Activated naive CD4-positive, alpha-beta T cell treated with Interleukin-2 at 50 U/mL for 16 hours (primary cell): ENCODE measurements around the gene TAGLN2.
A peak's percentile ranks its signal among the peaks of the same experiment; 100 is the strongest.

ENCODE experiments used
- DNase-seq: peaks from one replicate; pipeline ENCODE4 v3.0.0-alpha.2; 2020

The TAGLN2 gene

DNA sequence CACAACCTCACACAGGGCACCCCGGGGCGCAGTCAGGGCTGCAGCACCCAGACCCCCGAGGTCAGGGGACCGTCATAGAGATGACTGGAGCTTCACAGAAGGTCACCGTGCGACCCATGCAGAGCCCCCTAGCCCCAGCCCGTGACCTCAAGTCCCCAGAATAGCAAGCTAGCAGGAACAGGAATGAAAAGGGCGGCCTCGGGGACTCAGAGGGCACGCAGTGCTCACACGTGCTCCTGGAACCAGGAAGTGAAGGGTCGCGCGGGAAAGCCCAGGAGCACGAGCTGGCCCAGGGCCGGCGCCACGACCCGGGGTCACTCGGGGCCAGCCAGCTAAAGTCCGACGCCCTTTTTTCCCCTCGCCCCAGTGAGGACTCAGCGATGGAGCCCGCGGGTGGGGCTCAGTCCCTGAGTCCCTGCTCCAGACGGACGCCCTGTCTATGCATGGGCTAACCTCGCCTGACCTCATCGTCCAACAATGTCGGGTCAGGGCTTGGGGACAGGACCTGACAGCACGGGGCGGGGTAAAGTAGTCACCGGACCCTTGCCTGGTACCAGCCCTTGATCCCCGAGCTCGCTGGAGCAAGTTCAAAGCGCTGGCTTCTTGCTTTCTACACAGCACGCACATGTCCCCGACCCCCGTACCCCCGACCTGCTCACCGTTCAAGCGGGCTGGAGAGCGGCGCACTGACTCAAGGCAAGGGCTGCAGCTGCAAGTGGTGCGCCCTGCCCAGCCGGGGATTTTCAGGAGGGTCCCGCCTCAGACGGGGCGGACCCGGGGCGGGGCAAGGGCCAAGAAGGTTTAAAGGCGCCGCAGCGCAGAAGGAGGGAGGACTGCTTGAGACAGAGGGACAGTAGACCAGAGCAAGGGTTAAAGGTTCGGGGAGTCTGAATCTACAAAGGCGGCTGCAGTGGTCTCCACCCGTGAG is at the start of gene TAGLN2:
Gene TAGLN2, minus strand, starts transcription at position 717 of the 928 bp plus-strand sequence. CDS start 4,998 bp downstream, outside the sequence.
- peak; percentile 93 for DNase-seq

DNA sequence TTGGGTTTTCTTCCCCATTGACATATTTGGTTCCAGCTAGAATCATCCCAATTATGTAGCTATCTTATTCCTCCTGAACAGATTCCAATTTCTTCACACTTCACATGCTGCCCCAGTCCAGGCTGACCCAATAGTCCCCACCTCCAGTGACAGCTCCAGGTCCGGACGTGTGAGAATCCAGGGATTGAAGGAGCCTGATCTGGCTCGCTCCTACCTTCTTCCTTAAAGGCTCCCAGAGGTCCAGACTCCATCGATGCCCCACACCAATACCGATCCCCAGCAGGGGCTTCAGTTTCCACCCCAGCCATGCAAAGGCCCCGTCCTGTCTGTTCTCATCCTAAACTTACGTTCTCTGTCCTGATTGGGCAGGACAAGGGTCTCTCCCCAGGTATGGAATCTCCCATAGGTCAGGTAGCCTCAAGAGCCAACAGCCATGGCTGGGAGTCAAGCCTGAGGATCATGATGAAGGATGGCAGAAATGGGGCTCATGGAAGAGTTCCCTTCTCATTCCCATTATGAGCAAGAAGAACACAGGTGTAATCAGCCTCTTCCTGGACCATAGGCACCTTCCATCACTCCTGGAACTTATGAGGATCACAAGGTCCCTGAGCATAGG is 49.2 kb upstream of the TAGLN2 start:
- DNase-seq: no peak

DNA sequence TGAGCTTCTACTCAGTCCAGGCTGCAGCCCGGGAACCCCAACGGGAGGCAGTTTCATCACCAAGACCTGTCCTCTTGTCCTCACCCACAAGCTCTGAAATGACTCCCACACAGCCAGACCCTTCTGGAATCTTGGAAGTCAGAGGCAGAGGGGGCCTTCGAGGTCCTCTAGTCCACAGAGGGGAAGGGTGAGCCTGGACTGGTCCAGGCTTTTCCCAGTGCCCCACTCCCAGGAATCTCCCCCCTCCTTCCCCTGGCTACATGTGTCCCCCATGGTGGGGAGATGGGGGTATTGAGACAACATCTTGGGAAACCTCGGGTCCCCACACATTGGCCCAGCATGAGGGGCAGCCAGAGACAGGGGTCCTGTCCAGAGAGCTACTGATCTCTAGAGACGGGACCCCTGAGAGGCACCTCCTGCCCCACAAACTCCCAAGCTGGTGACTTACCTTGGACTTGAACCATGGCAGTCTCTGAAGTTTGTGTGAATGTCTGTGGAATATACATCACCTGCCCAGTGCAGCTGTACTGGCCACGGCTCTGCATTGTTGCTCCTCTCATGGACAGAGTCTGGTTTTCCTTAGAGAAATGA is 48.1 kb upstream of the TAGLN2 start:
- DNase-seq: no peak

DNA sequence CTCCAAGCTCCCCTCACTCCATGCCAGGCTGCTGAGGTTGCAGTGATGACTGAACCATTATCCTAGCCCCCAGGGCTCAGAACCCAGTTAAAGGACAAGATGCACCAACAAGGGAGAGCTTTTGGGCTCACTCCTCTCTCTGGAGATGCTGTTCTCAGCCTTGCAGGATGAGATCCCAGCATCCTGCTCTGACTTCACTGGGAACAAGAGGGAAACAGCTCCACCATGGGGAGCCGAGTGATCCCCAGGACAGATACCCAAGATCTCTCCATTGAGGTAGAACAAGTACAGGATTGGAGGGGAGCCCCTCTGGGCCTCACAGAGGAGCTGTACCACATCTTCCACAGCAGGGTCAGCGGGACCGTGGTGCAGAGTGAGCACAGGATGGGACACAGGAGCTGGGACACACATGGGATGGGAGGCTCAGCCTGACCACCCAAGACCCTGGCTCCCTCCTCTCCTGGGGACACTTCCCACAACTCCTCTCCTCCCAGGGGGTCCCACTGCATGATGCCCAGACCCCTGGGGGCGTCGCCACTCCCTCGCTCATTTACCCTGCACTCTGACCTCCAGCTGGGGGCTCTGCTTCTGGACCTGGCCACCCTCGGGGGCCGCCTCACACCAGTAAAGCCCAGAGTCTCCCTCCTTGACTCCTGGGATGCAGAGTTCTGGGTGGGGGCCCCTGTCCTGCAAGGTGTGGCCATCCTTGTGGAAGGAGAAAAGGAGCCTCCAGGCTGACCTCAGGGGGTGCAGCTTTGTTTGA is 47.3 kb upstream of the TAGLN2 start:
- no peak for DNase-seq

DNA sequence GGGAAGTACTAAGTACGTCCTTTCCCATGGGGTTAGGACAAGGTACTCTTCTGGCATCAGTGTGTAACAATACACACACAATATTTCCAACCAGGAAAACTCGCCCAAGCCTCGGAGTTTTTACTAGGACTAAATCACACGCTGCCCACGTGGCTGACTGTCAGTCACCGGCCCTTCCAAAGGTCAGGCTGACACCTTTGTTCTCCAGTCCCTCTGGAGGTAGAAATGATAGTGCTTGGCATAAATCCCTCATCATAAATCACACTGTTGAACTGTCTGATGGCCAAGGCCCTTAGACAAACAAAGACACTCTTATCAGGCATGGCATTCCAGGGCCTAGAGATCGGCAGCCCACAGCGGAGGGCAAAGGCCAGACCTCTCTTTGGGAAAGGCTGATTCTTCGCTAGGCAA is 45.6 kb upstream of the TAGLN2 start:
- no peak for DNase-seq

DNA sequence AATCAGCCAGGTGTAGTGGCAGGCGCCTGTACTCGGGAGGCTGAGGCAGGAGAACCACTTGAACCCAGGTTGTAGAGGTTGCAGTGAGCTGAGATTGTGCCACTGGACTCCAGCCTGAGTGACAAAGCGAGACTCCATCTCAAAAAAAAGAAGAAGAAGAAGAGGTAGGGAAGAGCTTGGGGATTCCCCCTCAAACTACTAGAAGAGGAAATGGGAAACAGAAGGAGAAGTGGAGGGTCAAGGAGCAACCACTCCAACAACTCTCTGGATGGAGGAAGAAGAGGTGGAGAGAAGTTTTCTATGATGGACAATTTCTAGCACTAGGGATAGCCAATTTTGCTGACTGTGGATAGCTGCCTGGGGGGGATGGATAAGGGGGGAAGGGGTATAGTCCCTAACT is 43.6 kb upstream of the TAGLN2 start:
- no peak for DNase-seq

DNA sequence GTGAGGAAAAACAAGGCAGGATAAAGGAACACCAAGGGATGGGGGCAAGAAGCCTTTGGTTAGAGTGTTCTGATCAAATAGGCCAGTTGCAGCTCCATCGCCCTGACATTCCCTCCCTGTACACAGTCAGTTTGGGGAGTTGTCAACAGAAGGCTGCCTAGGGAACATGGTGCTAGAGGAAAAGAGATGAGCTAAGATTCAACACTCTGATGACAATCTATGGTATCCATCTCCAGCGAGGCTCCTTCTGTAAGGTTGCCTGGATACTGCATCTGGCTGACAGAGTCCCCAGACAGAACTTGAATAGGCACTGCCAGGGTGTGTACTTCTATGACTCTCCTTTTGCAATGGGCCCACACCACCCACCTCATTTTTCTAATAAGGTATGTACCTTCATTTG is 40.0 kb upstream of the TAGLN2 start:
- DNase-seq: no peak

DNA sequence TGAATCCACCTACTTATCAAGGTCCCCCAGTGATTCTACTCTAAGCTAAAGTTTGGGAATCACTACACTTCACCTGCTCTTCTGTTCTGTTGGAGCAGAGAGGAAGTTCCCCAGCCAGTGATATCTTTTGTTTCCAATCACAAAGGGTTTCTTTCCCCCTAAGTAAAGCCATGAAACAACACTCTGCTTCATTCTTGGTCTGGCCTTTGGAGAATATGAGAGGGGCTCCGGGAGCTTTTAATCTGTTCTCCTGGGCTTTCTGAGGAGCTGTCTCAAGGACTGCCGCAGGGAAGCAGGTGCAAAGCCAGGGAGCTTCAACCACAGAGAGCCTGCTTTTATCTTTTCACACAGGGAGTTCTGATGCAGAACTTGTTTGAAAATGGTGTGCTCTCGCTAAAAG is 38.8 kb upstream of the TAGLN2 start:
- no peak for DNase-seq

DNA sequence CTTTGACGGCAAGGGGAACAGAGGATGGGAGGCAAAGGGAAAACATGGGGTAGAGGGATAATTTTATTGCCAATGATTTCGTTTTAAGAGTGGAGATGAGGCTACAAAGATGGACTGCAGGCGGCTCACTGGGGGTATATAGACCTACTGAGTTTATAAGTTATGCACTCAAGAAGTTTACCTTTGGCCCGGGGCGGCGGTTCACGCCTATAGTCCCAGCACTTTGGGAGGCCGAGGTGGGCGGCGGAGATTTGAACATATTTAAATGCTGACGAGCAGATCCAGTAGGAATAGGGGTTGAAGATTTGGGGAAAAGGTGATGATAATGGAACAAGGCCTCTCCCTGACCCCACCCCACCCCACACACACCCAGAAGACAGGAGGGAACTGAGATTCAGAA is 36.9 kb upstream of the TAGLN2 start:
- no peak for DNase-seq

DNA sequence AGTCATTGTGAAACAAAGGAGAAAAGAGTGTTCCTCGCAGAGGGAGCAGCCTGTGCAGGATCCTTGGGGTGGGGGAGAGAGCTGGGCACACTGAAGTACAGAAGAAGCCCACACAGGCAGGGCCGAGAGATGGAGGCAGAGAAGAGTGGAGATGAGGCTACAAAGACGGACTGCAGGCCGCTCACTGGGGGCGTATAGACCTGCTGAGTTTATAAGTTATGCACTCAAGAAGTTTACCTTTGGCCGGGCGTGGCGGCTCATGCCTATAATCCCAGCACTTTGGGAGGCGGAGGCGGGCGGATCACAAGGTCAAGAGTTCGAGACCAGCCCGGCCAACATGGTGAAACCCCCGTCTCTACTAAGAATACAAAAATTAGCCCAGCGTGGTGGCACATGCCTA is 36.3 kb upstream of the TAGLN2 start:
- no peak for DNase-seq

DNA sequence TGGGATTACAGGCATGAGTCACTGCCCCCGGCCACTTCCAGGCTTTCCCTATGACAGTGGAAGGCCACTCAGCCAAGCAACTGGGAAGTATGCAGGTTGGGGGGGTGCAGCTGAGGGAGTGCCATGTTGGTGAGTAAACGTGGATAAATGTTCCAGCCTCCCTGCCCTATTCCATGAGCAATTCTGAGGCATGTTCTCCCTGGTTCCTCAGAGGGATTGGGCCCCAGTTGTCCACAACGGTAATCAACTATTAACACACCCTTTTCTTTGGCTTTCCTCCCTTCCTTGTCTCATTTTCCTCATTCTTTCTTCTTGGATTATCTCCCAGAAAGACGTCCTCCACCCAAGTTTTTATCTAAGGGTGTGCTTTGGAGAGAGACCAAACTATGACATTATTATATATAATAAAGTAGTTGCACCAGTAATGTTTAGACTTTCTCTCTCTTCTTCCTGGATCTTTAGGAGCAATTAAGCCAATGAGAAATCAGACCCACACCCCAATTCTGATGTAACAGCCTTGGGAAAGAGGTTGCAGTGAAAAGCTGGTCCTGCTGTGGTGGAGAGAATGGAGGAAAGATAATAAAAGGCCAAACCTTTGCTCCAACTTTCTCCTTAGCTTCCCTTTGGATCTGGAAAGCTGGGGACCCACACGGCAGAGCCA is 35.5 kb upstream of the TAGLN2 start:
- DNase-seq: no peak

DNA sequence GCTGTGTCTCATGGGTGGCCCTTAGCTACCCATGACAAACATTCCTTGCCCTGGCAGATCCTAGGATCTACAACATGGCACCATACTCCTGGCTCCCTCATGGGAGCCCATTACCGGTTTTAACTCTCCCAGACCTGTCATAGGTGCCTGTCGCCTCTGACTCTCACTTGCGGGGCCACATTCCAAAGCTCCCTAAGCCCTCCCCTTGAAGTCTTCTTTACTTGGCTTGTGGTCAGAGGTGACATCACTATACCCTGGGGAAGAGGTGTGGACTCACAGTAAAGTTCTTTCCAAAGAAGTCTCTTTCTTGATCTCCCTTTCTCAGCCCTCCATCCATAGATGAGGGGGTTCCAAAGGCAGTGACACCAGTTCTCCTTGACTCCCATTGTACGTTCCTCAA is 34.1 kb upstream of the TAGLN2 start:
- DNase-seq: no peak

DNA sequence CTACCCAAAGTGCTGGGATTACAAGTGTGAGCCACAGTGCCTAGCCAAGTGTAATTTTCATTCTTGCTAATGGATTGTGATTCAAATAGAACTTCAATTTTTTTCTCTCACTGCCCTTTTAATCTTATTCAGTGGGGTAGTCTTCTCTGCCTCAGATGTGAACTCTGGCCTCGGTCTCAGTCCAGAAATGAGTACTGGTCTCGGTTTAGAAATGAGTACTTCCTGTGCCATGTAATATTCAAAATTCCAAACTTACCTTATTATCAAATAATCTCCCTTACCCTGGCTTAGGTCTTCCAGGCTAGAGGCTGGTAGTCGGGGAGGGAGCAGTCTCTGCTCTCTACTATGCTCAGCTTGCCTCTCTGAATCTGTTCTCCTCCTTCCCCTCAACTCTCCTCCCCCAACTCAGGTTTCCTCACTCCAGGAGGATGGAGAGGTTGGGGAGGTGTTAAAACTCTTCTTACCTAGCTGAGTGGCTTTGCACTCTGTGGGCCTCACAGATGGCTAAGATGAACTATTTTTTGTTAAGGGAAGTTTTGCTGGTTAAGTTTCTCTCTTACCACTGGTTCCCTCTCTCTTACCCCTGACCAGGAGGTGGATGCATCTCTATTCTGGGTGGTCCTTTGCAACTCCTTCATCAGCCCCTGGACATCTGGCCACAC is 33.5 kb upstream of the TAGLN2 start:
- DNase-seq: no peak

DNA sequence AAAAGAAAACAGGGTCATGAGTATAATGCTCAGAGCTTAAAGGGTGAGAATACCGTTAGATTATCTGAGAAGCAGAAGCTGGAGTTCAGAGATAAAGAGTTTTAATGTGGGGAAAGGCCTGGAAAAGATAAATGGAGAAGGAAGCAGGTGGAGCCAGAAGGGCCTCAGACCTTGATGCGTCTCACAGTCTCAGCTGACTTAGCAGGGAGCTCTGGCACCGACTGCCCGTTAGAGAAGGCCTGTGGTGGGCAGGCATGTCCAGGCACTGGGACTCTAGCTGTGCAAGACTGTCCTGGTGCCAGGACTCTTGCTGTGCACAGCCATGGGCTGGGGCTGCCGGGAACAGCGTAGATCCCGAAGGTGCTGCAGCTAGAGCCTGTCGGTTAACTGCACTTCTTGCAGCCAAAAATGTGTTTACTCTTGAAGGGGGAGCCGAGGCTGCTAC is 32.5 kb upstream of the TAGLN2 start:
- DNase-seq: no peak

DNA sequence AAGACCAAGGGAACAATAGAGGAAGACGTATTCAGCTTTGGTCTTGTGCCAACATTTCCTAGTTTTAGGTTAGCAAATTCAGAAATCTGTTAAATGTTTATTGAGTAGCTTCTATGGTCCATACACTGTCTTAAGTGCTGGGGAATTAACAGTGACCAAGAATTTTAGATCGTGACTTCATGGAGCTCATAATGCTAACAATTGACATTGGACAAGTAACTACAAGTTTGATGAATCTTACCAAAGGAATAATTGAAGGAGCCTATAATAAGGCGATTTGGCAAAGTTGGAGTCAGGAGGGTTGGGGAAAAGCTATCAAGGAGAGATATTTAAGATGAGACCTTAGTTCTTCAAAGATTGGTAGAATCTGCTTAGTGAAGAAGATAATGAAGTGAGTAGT is 30.1 kb upstream of the TAGLN2 start:
- no peak for DNase-seq

DNA sequence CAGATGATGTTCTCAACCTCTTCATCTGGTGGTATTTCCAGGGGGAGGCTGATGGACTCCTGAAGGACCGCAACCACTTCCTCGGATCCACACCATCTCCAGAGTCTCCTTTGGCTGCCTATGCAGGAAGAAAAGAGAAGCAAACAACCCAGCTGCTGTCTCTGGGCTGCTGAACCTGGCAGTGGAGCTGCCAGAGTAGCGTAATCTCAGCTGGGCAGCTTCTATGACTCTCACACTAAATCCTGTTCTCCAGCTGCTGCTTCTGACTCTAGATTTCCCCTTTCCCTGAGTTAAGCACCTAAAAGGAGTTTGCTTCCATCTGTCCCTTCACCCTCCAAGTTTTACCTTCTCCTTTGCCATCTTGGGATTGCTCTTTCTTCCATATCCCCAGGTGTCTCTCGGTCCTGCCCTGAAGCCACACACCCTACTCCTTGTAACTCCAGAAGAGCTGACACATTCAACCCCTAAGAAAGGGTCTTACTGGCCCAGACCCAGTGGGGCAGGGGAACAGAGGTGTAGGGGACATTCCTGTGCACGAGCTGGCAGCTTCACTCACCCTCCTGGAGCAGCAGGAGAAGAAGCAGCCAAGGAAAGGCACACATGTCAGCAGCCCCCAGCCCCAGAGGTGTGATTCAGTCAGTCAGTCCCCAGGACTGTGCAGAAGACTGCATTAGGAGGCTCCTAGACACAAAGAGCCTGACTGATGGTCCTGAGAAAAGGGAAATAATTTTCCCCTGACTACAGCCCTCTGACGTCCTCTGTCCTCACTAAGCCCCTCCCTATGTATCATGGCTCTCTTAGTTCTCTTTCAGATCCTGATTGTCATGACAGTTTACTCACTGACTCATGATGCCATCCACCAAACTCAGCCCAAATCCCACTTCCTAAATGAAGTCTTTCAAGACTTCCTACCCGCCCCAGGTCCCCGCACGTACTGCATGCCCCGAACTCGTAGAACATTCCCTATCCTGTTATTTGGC is 28.5 kb upstream of the TAGLN2 start, which contains the start of gene SLAMF9:
Gene SLAMF9, minus strand, starts transcription at position 702 of the 980 bp plus-strand sequence. Its CDS starts 100 bp downstream, at position 602.
- DNase-seq: no peak

DNA sequence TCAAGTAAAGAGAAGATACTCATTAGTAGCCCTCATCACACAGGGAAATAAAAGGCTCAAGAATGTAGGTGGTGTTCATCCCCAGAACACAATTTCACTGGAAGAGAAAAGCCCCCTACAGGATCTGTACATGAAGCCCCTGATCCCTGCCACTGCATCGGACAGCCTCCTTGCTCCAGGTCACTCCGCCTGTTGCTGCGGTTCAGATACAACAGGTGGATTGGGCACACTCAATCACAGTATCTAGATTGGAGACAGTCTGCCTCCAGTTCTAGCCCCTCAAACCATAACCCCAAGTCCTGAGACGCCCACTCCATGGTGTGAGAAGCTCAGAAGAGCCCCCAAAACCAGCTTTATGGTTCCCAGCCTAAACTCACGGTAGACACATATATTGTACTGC is 27.6 kb upstream of the TAGLN2 start:
- DNase-seq: no peak

DNA sequence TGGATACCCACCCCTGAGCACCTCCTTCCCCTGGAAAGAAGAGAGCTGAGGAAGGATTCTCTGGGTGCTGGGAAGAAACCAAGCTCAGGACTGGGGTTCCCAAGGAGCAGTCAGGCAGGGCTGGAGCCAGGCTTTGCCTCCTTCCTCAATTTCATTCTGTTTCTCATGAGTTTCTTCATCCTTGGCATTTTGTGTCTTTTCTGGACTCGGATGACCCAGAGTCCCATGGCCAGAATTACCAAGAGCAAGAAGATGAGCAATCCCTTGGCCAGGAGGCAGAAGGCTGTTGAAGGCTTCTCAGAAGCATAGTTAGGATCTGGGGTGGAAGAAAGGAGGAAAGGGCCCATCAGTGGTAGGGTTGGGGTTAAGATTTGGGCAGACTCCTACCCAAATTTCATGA is 26.2 kb upstream of the TAGLN2 start:
- no peak for DNase-seq

DNA sequence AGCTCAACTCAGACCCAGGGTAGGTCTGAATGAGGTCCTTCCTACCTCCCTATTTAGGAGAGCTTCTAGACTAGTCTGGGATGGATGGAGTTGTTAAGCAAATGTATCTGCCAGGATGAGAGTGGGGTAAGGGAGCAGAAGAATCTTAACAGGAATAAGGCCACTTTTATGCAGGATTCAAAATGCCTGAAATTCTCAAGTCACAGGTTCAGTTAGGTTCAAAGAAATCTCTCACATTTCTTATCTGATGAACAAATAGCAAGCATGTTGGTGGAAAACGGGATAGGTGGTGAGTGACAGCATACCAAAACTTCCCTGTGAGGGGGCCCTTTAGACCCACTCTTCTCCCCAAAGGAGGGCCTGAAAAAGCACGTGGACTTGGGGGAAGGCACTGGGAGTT is 25.7 kb upstream of the TAGLN2 start:
- no peak for DNase-seq

DNA sequence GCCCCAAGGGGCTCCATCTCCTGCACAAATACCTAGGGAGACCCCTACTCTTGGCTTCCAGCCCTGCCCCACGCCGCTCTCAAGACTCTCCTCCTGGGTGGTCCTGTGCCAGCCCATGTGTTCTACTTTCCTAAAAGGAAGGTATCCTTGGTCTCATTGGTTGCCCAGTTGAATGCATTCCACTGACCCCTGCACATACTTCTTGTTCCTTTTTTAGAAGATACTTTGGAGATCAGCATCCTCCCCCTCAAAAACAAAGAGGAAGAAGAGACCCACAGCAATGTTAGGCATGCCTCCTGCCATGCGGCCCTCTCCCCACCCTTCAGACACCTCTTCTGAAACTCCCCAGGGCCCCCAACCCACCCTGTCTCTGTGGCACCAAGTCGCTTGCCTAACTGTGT is 24.7 kb upstream of the TAGLN2 start:
- DNase-seq: no peak

DNA sequence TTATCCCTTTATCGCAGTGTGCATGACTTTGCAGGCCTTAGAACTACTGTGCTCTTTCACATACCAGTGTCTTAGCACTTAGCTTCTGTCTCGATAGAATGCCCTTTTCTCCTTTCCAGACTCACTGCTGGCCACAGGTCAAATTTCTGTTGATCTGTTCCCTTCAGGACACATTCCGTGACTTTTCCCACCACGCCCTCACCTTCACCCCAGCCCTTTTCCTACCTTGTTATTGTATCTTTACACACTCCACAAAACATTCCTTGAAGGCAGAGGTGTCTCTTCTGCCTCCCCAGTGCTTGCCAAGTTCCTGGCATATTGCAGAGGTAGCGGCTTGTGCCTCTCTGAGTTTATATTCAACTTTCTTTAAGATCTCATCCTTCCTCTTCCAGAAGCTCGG is 23.8 kb upstream of the TAGLN2 start:
- no peak for DNase-seq
